K562 treated with DMSO at 1 percent for 48 hours (cell line): Measurements from ENCODE around the gene PYY. TPM values are rescaled to one million over a fixed set of nuclear protein-coding genes. Genes with fewer than 3 reads are reported as not detected.

Source experiments
- total RNA-seq: library from RNA; unstranded; fragments of 300-600 nt; gene quantifications from 2 replicates; pipeline ENCODE4 v1.2.3, GENCODE V29; 2022; ENCODE audit warnings: low replicate concordance; ENCODE audit errors: extremely low read depth

The PYY gene
- total RNA-seq, result not detected in 2 replicates

DNA sequence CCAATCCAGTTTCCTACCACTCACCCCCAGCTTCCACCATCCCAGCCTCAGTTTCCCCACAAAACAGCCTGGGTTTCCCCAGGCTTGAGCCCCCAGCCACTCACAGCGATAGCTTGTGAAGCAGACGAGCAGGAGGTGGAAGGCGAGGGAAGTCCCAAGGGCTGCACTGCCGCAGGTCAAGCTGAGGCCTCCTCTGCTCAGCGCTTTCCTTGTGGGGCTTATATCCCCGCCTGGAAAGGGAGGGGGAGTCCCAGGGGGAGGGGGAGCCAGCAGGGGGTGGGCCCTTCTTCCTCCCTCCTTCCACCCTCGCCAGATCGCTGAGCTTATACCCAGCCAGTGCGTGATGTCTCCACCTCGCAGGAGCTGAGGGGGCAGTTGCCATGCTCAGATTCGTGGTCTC lies at the start of gene PYY:
Gene PYY (minus strand): TSS at position 195 of the 400 bp plus-strand sequence. CDS start 457 bp downstream, outside the sequence.

DNA sequence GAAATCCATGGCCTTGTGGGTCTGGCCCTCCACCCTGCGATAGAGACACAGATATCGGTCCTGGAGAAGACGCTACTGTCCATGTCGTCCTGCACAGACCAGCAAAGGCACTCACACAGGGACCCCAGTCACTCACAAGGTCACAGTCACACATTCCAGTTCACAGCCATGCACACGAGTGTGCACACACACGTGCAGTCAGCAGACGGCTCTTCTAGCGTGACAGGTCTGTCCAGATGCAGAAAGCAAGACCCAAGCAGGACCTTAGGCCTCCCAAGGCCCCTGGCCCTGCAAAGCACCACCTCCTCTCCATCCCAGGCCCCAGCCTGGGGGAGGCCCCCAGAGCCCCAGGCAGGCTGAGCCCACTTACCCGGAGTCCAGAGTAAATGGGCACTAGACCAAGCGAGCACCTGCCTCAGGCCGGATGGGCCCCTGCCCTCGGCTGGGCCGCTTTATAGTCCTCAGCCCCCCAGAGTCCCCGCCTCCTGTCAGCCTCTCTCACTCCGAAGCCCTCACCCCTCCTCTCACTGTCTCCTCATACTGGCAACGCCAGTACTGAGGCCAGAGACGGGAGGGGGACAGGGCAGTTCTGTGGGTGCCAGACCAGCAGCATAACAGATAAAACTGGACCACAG lies 11.6 kb downstream of the PYY start, which contains the start of gene PPY:
Gene PPY (minus strand): TSS at position 426 of the 635 bp plus-strand sequence. CDS start 822 bp downstream, outside the sequence.

DNA sequence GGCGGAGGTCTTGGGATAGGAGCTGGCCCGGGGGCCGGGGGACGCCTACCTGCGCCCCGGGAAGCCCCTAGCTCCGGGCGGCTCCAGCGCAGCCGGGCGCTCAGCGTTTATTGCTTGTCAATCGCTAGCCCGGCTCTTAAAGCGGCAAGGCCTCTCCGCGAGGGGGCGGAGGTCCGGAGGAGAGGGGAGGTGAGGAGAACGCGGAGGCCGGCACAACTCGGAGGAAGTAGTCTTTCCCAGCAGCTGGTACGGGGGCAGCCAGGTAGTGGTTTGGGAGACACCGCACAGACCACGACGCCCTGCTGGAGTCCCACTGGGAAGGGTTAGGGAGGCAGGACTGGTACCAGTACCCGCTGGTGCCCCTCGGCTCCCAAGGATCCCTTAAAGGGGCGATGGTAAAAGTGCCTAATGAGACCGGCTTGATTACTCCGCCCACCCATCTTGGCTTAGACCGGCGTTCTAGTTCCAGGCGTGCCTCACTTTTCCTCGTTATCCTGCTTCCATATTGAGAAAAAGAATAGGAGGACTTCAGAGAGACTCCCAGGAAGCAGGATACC lies 46.2 kb downstream of the PYY start, which contains the start of gene MPP2:
Gene MPP2 (minus strand): TSS at position 112 of the 557 bp plus-strand sequence. CDS start 3,076 bp downstream, outside the sequence.

Other genes starting within 250 kb of the PYY start
- gene SOST, start 195.1 kb downstream of the PYY start, total RNA-seq, result not detected in 2 replicates
- not detected in 2 replicates for gene DUSP3, start 175.0 kb downstream of the PYY start, total RNA-seq
- not detected in 2 replicates for gene CFAP97D1, start 173.5 kb downstream of the PYY start, total RNA-seq
- gene MPP3, start 120.8 kb downstream of the PYY start, total RNA-seq, result not detected in 2 replicates
- not detected in 2 replicates for gene CD300LG, start 106.8 kb downstream of the PYY start, total RNA-seq
- gene MPP2, start 46.4 kb downstream of the PYY start, total RNA-seq, result not detected in 2 replicates
- gene PPY, start 11.5 kb downstream of the PYY start, total RNA-seq, result not detected in 2 replicates
- not detected in 2 replicates for gene NAGS, start 50.7 kb upstream of the PYY start, total RNA-seq
- not detected in 2 replicates for gene TMEM101, start 61.0 kb upstream of the PYY start, total RNA-seq
- not detected in 2 replicates for gene LSM12, start 112.7 kb upstream of the PYY start, total RNA-seq
- not detected in 2 replicates for gene G6PC3, start 116.8 kb upstream of the PYY start, total RNA-seq
- 133 TPM in 1 of 2 replicates, not detected in the other for gene HDAC5, start 169.7 kb upstream of the PYY start, total RNA-seq
- gene HROB, start 188.0 kb upstream of the PYY start, total RNA-seq, result not detected in 2 replicates
- gene ASB16, start 216.8 kb upstream of the PYY start, total RNA-seq, result not detected in 2 replicates
- gene TMUB2, start 233.0 kb upstream of the PYY start, total RNA-seq, result not detected in 2 replicates
- gene ATXN7L3, start 245.9 kb upstream of the PYY start, total RNA-seq, result not detected in 2 replicates